GM18508 (cell line): ENCODE results near the gene TREH.
"Not testable (repeated sequence)": the region's sequence is repeated elsewhere in the genome, so short reads cannot be mapped to it uniquely, and the experiment has no call there.

ENCODE experiments used
- ATAC-seq: cut with Tn5 transposase; IDR thresholded peaks from one replicate; pipeline ENCODE4 v1.9.1; 2021; ENCODE audit warnings: moderate number of reproducible peaks; ENCODE audit not compliant: insufficient read depth, unreplicated experiment

TREH gene

DNA sequence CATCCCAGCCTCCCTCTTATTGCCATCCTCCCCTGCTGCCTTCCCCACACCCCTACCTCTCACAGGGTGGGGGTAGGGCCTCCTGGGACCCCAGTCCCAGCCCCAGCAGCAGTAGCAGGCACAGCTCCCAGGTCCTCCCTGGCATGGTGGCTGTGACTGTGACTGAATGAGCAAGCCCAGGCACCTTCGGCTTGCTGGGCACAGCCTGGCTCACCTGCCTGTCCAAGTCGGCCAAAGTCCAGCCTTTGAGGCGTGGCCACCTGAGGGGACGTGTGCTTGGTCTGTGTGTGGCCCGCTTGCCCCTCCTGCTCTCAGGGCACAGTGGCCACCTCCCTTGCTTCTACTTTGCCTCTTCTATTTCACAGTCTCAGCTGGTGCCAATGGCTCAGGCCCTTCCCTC lies at the start of gene TREH:
TREH (minus strand) TSS at position 168 of the 400 bp plus-strand sequence; CDS start at position 145, 23 bp downstream.
- no peak for ATAC-seq

DNA sequence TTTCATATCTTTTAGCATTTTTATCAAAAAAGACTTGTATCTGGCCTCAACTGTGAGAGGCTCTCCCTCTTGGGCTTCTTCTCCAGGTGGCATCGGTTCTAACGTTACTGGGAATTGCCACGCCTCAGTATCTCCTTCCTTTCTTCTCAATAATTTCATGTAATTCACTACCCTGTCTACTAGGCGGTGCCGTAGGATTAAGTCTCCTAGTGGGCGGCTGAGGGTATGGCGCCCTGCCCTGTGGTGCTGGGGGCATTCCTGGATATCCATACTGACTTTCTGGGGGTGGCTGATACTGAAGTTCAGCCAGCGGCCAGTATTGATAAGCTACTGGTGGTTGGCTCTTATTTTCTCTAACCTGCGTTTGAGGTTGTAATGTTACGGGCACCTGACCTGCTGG lies 48.7 kb upstream of the TREH start:
- not testable (repeated sequence) for ATAC-seq

GRCh38 chr11:118727721-118728066 lies 48.2 kb upstream of the TREH start:
- not testable (repeated sequence) for ATAC-seq

- not testable (repeated sequence) for ATAC-seq
Observed at GRCh38 chr11:118727001-118727720, 47.7 kb upstream of the TREH start.

DNA sequence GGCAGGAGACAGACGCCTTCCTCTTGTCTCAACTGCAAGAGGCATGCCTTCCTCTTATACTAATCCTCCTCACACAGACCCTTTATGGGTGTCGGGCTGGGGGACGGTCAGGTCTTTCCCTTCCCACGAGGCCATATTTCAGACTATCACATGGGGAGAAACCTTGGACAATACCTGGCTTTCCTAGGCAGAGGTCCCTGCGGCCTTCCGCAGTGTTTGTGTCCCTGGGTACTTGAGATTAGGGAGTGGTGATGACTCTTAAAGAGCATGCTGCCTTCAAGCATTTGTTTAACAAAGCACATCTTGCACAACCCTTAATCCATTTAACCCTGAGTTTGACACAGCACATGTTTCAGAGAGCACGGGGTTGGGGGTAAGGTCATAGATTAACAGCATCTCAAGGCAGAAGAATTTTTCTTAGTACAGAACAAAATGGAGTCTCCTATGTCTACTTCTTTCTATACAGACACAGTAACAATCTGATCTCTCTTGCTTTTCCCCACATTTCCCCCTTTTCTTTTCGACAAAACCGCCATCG lies 42.1 kb upstream of the TREH start:
- not testable (repeated sequence) for ATAC-seq

DNA sequence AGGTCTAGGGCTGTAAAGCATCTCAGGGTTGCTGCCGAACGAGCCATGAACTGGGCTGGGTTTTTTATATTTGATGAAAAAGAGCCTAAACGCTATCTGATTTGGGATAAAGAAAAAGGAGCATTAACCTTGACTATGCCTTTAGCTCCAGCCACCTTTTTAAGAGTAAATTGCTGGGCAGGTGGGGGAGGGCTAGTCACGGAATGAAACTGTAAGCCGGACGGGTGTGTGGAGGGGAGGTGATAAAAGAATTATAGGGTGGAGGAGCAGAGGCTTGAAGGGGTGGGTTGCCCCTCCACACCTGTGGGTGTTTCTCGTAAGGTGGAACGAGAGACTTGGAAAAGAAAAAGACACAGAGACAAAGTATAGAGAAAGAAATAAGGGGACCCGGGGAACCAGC lies 41.3 kb upstream of the TREH start:
- ATAC-seq, result not testable (repeated sequence)

GRCh38 chr11:118720078-118720477 lies 40.6 kb upstream of the TREH start:
- ATAC-seq, result not testable (repeated sequence)

GRCh38 chr11:118718562-118718961 lies 39.1 kb upstream of the TREH start:
- not testable (repeated sequence) for ATAC-seq

- not testable (repeated sequence) for ATAC-seq
Observed at GRCh38 chr11:118717733-118718132, 38.3 kb upstream of the TREH start.

DNA sequence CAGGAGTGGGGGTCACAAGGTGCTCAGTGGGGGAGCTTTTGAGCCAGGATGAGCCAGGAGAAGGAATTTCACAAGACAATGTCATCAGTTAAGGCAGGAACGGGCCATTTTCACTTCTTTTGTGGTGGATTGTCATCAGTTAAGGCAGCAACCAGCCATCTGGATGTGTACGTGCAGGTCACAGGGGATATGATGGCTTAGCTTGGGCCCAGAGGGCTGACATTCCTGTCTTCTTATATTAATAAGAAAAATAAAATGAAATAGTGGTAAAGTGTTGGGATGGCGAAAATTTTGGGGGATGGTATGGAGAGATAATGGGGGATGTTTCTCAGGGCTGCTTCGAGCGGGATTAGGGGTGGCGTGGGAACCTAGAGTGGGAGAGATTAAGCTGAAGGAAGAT lies 37.8 kb upstream of the TREH start:
- ATAC-seq, result not testable (repeated sequence)

DNA sequence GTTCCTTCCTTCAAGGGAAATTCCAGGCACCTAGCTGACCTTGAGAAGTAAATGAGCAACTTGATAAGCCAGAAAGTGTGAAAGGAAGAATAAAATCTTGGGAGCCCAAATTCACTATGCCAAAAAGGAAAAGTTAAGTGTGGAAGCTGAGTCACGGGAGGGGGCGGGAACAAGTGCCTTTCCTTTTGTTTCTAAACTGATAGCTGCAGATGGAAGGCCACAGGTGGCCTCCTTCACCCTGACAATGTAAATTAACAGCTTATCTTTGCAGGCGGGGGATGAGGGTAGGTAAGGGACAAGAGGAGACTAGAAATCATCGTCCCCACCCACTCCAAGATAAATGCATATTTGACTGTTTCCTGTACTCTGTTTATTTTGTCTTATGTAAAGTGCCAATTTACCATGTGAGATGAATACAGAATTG lies 36.4 kb upstream of the TREH start:
- no peak for ATAC-seq

DNA sequence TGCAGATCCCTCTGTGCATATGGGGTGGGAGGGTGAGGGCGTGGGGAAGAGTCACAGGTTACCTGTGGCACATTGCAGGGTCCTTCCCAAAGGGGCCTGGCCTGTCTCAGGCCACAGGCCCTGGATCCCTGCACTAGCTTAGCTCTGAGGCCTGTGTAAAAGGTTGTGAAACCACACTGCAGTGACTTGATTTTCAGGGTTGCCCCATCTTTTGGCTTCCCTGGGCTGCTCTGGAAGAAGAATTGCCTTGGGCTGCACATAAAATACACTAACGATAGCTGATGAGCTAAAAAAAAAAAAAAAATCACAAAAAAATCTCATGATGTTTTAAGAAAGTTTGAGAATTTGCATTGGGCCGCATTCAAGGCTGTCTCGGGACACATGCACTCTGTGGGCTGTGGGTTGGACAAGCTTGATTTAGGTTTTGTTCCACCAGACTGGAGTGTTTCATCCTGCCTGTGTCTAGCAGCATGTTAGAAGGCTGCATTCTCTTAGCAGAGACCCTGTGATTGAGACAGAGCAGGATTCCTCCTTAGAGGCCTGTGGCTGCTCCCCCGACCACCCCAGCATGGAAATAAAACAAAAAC lies 35.9 kb upstream of the TREH start:
- no peak for ATAC-seq

DNA sequence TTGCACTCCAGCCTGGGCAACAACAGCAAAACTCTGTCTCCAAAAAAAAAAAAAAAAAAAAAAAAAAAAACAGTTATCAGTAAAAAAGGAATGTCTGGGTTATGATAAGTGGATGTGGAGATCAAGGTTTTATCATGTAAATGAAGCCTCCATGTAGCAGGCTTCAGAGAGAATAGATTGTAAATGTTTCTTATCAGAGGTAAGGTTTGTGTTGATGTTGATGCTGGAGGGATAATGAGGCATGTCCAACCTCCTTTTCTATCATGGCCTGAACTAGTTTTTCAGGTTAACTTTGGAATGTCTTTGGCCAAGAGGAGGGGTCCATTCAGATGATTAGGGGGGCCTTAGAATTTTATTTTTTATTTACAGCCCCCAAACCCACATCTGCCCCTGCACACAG lies 35.4 kb upstream of the TREH start:
- no peak for ATAC-seq

DNA sequence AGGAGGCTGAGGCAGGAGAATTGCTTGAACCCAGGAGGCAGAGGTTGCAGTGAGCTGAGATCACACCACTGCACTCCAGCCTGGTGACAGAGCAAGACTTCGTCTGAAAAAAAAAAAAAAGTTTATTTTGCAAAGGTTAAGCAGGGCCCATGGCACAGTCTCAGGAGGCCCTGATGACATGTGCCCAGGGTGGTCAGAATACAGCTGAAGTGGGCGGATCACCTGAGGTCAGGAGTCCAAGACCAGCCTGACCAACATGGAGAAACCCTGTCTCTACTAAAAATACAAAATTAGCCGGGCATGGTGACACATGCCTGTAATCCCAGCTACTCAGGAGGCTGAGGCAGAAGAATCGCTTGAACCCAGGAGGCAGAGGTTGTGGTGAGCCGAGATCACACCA lies 35.0 kb upstream of the TREH start:
- ATAC-seq, result not testable (repeated sequence)

DNA sequence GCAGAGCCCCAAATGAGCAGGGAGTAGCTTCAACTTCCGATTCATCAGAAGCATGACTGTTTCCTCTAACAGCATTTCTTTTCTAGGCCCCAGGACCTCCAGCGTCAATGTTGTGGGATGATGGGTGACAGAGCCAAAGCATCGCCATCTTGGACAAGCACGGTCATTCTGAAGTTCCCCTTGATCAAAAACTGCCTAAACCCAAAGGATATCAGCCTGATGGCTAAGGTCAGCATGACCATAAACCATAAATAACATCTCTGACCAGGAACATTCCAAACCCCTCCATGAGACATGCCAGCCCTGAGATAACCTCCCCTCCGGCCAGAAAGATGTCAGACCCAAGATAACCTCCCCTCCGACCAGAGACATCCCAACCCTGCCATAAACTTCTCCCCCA lies 28.8 kb upstream of the TREH start:
- ATAC-seq, result no peak

GRCh38 chr11:118706546-118706825 lies 27.0 kb upstream of the TREH start:
- ATAC-seq, result no peak

DNA sequence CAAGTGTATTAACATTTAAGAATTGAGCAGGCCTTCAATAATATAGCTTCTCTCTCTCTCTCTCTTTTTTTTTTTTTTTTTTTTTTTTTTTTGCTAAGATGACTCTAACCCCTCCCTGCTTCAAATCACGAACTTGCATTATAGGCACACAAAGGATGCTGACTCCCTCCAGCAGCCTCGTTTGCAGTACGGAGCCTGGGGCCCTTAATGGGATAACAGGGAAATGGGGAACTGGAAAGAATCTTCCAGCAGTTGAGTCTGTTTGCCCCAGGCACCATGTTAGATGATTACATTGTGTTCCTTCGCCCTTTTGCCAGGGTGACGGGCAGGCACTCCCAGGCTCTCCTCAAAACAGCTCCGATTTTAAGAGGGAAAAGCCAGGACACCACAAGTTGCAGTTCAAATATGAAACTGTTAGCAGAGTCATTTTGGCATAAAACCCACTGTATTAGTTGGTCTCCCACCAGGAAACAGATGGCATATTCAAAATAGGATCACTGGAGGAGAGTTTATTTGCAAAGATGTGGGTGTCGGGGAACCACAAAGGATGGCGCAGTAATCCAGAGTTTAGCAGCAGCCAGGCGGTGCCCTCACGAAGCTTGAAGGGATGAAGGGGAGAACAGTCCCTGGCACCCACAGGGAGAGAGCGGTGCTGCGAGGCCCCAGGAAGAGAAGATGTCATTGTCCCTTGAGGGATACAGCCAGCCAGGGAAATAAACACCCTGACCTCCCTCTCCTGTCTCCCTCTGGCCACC lies 26.5 kb upstream of the TREH start:
- ATAC-seq, result no peak

- no peak for ATAC-seq
Observed at GRCh38 chr11:118705111-118705741, 25.8 kb upstream of the TREH start.

GRCh38 chr11:118703563-118704106 lies 24.2 kb upstream of the TREH start:
- ATAC-seq, result no peak

DNA sequence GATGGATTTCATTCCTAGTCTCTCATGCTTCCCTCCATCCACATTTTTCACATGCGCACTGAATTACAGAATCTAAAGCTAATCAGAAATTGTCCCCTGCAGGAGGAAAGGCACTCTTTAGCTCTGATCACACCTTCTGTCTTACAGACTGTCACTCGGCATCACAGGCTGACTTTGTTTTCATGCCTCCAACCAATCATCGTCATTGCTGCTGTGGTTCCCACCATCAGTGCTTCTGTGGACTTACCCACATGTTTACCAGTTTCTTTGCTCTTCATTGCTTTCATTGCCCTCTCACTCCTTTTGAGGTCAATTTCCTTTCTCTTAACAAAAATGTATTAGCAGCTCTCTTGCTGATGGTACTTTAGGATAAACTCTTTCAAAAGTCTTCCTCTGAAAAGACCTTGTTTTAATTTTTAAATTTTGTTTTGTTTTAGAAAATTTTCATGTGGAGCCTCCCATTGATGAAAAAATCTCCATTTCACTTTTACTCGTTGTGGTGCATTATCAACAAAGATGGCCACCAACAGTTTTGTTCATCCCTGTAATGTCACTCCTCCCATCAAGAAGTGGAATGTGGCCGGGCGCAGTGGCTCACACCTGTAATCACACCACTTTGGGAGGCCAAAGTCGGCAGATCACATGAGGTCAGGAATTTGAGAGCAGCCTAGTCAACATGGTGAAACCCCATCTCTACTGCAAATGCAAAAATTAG lies 20.2 kb upstream of the TREH start:
- ATAC-seq, result no peak
